Osteoblast (primary cell): ENCODE data around the gene CIAO3. TPM values are rescaled to one million over a fixed set of nuclear protein-coding genes. Genes with fewer than 3 reads are reported as not detected.

Experiments
- DNase-seq: peaks from one replicate; pipeline ENCODE4 v3.0.0; 2011; ENCODE audit warnings: low spot score, mixed read lengths; ENCODE audit not compliant: insufficient read length; ENCODE audit errors: missing footprints
- H2AFZ ChIP-seq: 2 replicates; pipeline ENCODE4 v1.6.0; 2011; ENCODE audit warnings: mild to moderate bottlenecking, low read length
- H3K27ac ChIP-seq: 2 replicates; pipeline ENCODE4 v1.5.1; 2011; ENCODE audit warnings: mild to moderate bottlenecking, low read depth, low read length, moderate library complexity
- H3K27me3 ChIP-seq: 2 replicates; pipeline ENCODE4 v1.6.0; 2012; ENCODE audit warnings: mild to moderate bottlenecking, control low read depth, inconsistent platforms, low read length, moderate library complexity; ENCODE audit not compliant: insufficient read depth
- H3K36me3 ChIP-seq: 2 replicates; pipeline ENCODE4 v1.5.1; 2011; ENCODE audit warnings: mild to moderate bottlenecking, low read length, control low read depth, moderate library complexity; ENCODE audit not compliant: insufficient read depth
- H3K4me1 ChIP-seq: 2 replicates; pipeline ENCODE4 v1.5.1; 2011; ENCODE audit warnings: mild to moderate bottlenecking, low read length, control low read depth, moderate library complexity; ENCODE audit not compliant: insufficient read depth
- H3K4me2 ChIP-seq: 2 replicates; pipeline ENCODE4 v1.6.0; 2011; ENCODE audit warnings: mild to moderate bottlenecking, low read length; ENCODE audit not compliant: insufficient read depth
- H3K4me3 ChIP-seq: fragments of 200-600 bp; sonication (generic); 3 replicates; pipeline ENCODE4 v1.5.1; 2012; ENCODE audit warnings: mild to moderate bottlenecking, low read length, inconsistent platforms; ENCODE audit not compliant: insufficient read depth
- H3K79me2 ChIP-seq: 2 replicates; pipeline ENCODE4 v1.6.0; 2012; ENCODE audit warnings: mild to moderate bottlenecking, low read length, control low read depth, inconsistent platforms; ENCODE audit not compliant: insufficient read depth
- H3K9me3 ChIP-seq: 2 replicates; pipeline ENCODE4 v1.5.1; 2011; ENCODE audit warnings: low read depth, low read length, control low read depth
- H4K20me1 ChIP-seq: 2 replicates; pipeline ENCODE4 v1.6.0; 2012; ENCODE audit warnings: mild to moderate bottlenecking, low read length, control low read depth; ENCODE audit not compliant: insufficient read depth
- total RNA-seq: library from RNA; depleted of rRNA; stranded (reverse); fragments of >200 nt; gene quantifications from 2 replicates; pipeline ENCODE4 v1.2.3, GENCODE V29; 2012
- TF ChIP-seq, protein P1 (sequence below): IDR thresholded peaks from 2 replicates; pipeline ENCODE4 v1.5.1; 2011; ENCODE audit warnings: mild to moderate bottlenecking, low read depth, low read length, moderate library complexity; ENCODE audit errors: extremely low read depth

The CIAO3 gene
- total RNA-seq, 1 donor: 32.2 TPM

DNA sequence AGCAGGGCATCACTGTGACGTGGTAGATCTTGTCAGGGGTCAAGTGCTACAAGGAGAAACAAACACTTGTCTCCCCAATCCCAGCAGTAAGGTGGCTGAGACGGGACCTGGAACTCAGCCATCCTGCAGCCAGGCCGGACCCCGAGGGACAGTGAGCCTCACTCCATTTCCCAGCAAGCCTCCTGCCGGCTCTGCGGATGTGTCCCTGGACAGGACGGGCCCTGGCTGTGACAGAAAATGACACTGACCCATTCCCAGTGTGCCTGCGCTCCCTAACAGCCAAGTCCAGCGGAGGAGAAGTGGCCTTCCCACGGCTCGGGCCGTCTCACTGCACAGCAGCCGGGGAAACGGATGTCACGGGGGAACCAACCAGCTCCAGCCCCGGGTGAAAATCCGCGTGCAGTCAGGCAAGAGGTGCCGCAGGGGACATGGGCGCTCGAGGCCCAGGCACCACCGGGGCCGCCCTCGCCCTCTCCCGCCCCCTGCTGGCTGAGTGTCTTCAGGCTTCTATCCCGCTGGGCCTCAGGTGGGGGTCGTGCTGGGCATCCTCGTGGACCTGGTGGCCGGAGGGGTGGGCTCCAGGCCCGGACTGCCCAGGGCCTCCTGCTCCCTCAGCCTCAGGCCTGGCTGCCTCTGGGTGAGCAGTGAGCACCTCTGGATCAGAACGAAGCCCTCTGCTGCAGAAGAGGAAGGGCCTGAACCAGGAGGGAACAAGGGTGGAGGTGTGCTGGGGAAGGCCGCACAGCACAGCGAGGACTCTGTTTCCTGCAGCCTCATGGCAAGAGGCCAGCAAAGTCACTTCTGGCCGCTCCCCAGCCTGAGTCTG lies 7.2 kb downstream of the CIAO3 start:
- Histone ChIP-seq H3K79me2 (no peaks in the 10 kb centered on the region), H3K4me3 (no peak overlapping the region), H3K36me3 (peaks cover 26% of the 10 kb centered on the region), H3K4me2 (no peak overlapping the region), H3K9me3 (no peaks in the 10 kb centered on the region), H3K27me3 (no peaks in the 10 kb centered on the region), H3K4me1 (no peaks in the 10 kb centered on the region), H4K20me1 (peaks cover 4% of the 10 kb centered on the region), H2AFZ (no peak overlapping the region), H3K27ac (no peak overlapping the region)
- TF ChIP-seq, protein P1, sequence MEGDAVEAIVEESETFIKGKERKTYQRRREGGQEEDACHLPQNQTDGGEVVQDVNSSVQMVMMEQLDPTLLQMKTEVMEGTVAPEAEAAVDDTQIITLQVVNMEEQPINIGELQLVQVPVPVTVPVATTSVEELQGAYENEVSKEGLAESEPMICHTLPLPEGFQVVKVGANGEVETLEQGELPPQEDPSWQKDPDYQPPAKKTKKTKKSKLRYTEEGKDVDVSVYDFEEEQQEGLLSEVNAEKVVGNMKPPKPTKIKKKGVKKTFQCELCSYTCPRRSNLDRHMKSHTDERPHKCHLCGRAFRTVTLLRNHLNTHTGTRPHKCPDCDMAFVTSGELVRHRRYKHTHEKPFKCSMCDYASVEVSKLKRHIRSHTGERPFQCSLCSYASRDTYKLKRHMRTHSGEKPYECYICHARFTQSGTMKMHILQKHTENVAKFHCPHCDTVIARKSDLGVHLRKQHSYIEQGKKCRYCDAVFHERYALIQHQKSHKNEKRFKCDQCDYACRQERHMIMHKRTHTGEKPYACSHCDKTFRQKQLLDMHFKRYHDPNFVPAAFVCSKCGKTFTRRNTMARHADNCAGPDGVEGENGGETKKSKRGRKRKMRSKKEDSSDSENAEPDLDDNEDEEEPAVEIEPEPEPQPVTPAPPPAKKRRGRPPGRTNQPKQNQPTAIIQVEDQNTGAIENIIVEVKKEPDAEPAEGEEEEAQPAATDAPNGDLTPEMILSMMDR: peak; percentile 19
- no peak for DNase-seq

DNA sequence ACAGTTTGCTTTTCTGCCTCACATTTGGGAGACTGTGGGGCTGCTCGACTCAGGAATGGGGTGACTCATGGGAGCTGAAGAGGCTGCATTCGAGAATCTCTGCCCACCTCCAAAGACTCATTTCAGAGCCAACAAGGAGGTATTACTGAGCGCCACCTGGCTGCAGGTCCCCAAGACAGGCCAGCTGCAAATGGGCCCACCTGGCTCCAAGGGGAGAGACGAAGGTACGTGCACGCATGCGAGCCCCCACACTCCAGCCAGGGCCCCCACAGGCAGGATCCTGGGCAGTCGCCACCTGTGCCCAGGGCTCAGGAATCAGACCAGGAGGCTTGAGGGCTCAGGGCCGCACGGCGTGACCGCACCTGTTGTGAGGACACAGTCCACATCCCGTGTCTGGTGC lies 7.9 kb downstream of the CIAO3 start:
- Histone ChIP-seq H3K4me2 (no peak overlapping the region), H3K36me3 (peaks cover 26% of the 10 kb centered on the region), H4K20me1 (peaks cover 4% of the 10 kb centered on the region), H3K4me1 (no peaks in the 10 kb centered on the region), H3K9me3 (no peaks in the 10 kb centered on the region), H3K4me3 (no peak overlapping the region), H3K27me3 (no peaks in the 10 kb centered on the region), H3K27ac (no peak overlapping the region), H3K79me2 (no peaks in the 10 kb centered on the region), H2AFZ (no peak overlapping the region)
- peak; percentile 79 for DNase-seq
- TF ChIP-seq, protein P1: no peak

DNA sequence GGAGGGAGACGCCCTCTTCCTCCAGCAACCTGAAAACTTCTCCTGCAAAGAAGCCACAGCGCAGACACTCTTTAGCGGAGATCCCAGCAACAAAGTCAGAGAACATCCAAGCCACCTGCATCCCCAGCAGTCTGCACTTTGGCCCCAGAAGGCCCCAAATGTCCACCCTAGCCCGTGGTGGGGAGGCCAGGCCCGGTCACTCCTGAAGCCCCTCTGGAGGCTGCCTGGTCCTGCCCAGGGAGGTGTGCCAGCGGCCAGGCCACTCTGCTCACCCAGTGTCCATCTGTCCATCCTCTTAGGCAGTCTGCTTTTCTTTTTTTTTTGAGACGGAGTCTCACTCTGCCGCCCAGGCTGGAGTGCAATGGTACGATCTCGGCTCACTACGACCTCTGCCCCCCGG lies 8.5 kb downstream of the CIAO3 start:
- TF ChIP-seq, protein P1: no peak
- Histone ChIP-seq H3K79me2 (no peaks in the 10 kb centered on the region), H3K27ac (no peak overlapping the region), H3K4me1 (peaks cover 2% of the 10 kb centered on the region), H3K36me3 (peaks cover 24% of the 10 kb centered on the region), H2AFZ (no peak overlapping the region), H3K4me3 (no peak overlapping the region), H3K9me3 (no peaks in the 10 kb centered on the region), H3K27me3 (no peaks in the 10 kb centered on the region), H3K4me2 (no peak overlapping the region), H4K20me1 (peaks cover 4% of the 10 kb centered on the region)
- no peak for DNase-seq

DNA sequence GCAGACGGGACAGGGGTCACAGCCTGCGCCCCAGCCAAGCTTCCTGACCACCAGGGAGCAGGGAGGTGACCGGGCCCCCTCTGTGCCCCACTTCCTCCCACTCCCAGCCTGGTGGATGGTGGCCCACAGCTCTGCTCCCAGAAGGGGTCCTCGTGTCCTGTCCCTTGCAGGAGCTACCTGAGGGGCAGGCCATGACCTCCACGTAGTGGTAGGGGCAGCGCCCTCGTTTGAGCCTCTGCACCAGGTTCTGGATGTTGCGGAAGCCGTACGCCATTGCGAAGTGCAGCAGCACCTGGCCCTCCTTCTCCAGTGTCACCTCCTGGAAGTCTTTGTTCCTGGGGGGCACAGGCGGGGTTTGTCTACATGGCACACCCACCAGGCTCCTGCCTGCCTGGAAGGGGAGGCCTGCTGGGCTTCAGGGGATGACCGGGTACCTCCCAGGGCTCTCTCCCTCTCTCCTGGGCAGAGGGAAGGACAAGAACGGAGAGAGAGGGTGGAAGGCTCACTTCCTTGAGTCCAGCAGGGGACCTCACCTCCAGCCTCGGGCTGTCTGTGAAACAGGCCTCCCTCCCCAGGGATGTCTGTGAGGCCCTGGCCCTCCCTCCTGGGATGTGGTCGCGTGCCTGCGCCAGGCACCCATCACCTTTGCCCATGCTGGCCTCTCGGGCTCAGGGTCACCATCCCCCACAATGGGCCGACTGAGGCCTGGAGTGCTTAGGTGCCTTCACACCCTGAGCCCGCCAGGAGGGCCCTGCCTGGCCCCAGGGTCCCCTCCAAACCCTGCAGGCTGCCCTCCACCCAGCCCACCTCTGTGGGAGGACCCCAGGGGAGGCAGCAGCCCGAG lies 9.9 kb downstream of the CIAO3 start:
- Histone ChIP-seq H3K4me2 (no peak overlapping the region), H3K9me3 (no peaks in the 10 kb centered on the region), H4K20me1 (peaks cover 4% of the 10 kb centered on the region), H3K36me3 (peaks cover 11% of the 10 kb centered on the region), H3K79me2 (no peaks in the 10 kb centered on the region), H3K4me1 (peaks cover 5% of the 10 kb centered on the region), H3K27ac (no peak overlapping the region), H3K27me3 (no peaks in the 10 kb centered on the region), H3K4me3 (no peak overlapping the region), H2AFZ (no peak overlapping the region)
- TF ChIP-seq, protein P1: no peak
- DNase-seq: no peak
